H1 (cell line): ENCODE data around the gene PPP1R1B. TPM values are rescaled to one million over a fixed set of nuclear protein-coding genes. Genes with fewer than 3 reads are reported as not detected.

Source experiments
- CTCF ChIA-PET: fragments of 300-600 bp; sonication (Branson Sonifier 250); formaldehyde crosslinking; loops from one replicate; lab custom pipeline; 2021; ENCODE audit not compliant: partially characterized antibody; lab: Charles Lee
- POLR2A ChIA-PET: fragments of 300-600 bp; sonication (Branson Sonifier 250); formaldehyde crosslinking; loops from one replicate; lab custom pipeline; 2021; ENCODE audit warnings: inconsistent platforms; ENCODE audit not compliant: partially characterized antibody; lab: Charles Lee
- DNase-seq, 2 experiments: peaks; one replicate each; pipeline versions ENCODE4 v3.0.0 to v3.0.0-alpha.2; 2010 to 2022; ENCODE audit warnings: low spot score in 2 of 2, low read depth in 1 of 2, mixed read lengths in 1 of 2
- FAIRE-seq: peaks from 2 replicates; lab custom pipeline; 2011; peaks lifted over from hg19 to GRCh38; lab: Jason Lieb, UNC
- H2AFZ ChIP-seq: 2 replicates; pipeline ENCODE4 v1.8.1; 2012; ENCODE audit warnings: low read length, inconsistent platforms
- H2AK5ac ChIP-seq: 2 replicates; pipeline ENCODE4 v1.6.1; 2013; ENCODE audit warnings: low read depth, low read length
- H2BK120ac ChIP-seq: replicated peaks from 2 replicates; pipeline ENCODE3; 2013; ENCODE audit warnings: low read depth, low read length, inconsistent platforms
- H2BK12ac ChIP-seq: 2 replicates; pipeline ENCODE4 v1.6.1; 2013; ENCODE audit warnings: low read depth, low read length
- H2BK15ac ChIP-seq: 2 replicates; pipeline ENCODE4 v1.6.1; 2013; ENCODE audit warnings: low read length
- H2BK20ac ChIP-seq: 2 replicates; pipeline ENCODE4 v1.6.1; 2013; ENCODE audit warnings: low read length
- H2BK5ac ChIP-seq: 2 replicates; pipeline ENCODE4 v1.6.1; 2013; ENCODE audit warnings: low read depth, low read length
- H3K14ac ChIP-seq: 2 replicates; pipeline ENCODE4 v1.6.1; 2013; ENCODE audit warnings: inconsistent platforms; ENCODE audit not compliant: insufficient read length
- H3K18ac ChIP-seq: 2 replicates; pipeline ENCODE4 v1.6.1; 2013; ENCODE audit warnings: low read length; ENCODE audit errors: extremely low read depth
- H3K23ac ChIP-seq: 2 replicates; pipeline ENCODE4 v1.6.1; 2013; ENCODE audit warnings: inconsistent platforms; ENCODE audit not compliant: insufficient read length
- H3K23me2 ChIP-seq: 2 replicates; pipeline ENCODE4 v1.6.1; 2013; ENCODE audit warnings: low read depth, low read length
- H3K27ac ChIP-seq: 2 replicates; pipeline ENCODE4 v1.6.1; 2011; ENCODE audit warnings: low read depth, low read length, inconsistent platforms
- H3K27me3 ChIP-seq, 4 experiments: replicated peaks in 1 of 4; 1 replicate in 1 of 4; 2 replicates in 3 of 4; pipeline versions ENCODE4 v1.6.1 to v1.8.1; 2011 to 2013; ENCODE audit warnings: low read length in 3 of 4, mild to moderate bottlenecking in 3 of 4, inconsistent platforms in 2 of 4, mixed read lengths in 2 of 4, moderate library complexity in 1 of 4; ENCODE audit not compliant: control insufficient read depth in 3 of 4, insufficient read depth in 3 of 4; ENCODE audit errors: extremely low read depth in 1 of 4
- H3K36me3 ChIP-seq, 4 experiments: 2 replicates each; pipeline versions ENCODE4 v1.6.1 to v1.8.1; 2011 to 2013; ENCODE audit warnings: mild to moderate bottlenecking in 4 of 4, low read length in 3 of 4, moderate library complexity in 2 of 4, control low read depth in 1 of 4, inconsistent platforms in 1 of 4; ENCODE audit not compliant: insufficient read depth in 4 of 4, control insufficient read depth in 2 of 4
- H3K4ac ChIP-seq: replicated peaks from 2 replicates; pipeline ENCODE3; 2013; ENCODE audit warnings: low read length, low read depth, mixed read lengths, inconsistent platforms; ENCODE audit not compliant: insufficient read length
- H3K4me1 ChIP-seq, 4 experiments: replicated peaks in 1 of 4; 1 replicate in 1 of 4; 2 replicates in 3 of 4; pipeline versions ENCODE4 v1.6.1 to v1.8.1; 2011 to 2013; ENCODE audit warnings: low read length in 3 of 4, inconsistent platforms in 2 of 4, mixed read lengths in 1 of 4; ENCODE audit not compliant: insufficient read depth in 4 of 4, control insufficient read depth in 3 of 4
- H3K4me2 ChIP-seq, 2 experiments: 2 replicates each; pipeline versions ENCODE4 v1.6.1 to v1.8.1; 2011 to 2013; ENCODE audit warnings: low read depth in 2 of 2, low read length in 2 of 2, control low read depth in 1 of 2, inconsistent platforms in 1 of 2, mild to moderate bottlenecking in 1 of 2; ENCODE audit not compliant: insufficient read depth in 1 of 2
- H3K4me3 ChIP-seq, 4 experiments: fragments of 200-600, 300-600 bp in 1 of 4; sonication (generic), shearing (Covaris generic), sonication (Bioruptor Twin) in 1 of 4; 2 replicates each; pipeline versions ENCODE4 v1.5.1 to v1.8.1; 2011 to 2016; ENCODE audit warnings: low read length in 4 of 4, low read depth in 3 of 4, control low read depth in 2 of 4, inconsistent platforms in 2 of 4, mild to moderate bottlenecking in 2 of 4, mixed read lengths in 1 of 4, moderate library complexity in 1 of 4; ENCODE audit not compliant: insufficient read depth in 2 of 4; ENCODE audit errors: extremely low read depth in 1 of 4
- H3K56ac ChIP-seq: replicated peaks from 2 replicates; pipeline ENCODE3; 2013; ENCODE audit warnings: low read depth, mild to moderate bottlenecking, mixed read lengths, low read length, inconsistent platforms; ENCODE audit not compliant: insufficient read length
- H3K79me1 ChIP-seq: 2 replicates; pipeline ENCODE4 v1.6.1; 2013; ENCODE audit warnings: low read depth, low read length, control low read depth
- H3K79me2 ChIP-seq, 2 experiments: 2 replicates each; pipeline versions ENCODE4 v1.6.1 to v1.8.1; 2012 to 2013; ENCODE audit warnings: low read length in 2 of 2, mild to moderate bottlenecking in 2 of 2, inconsistent platforms in 1 of 2; ENCODE audit not compliant: insufficient read depth in 2 of 2, control insufficient read depth in 1 of 2
- H3K9ac ChIP-seq, 4 experiments: replicated peaks in 1 of 4; 1 replicate in 1 of 4; 2 replicates in 3 of 4; pipeline versions ENCODE4 v1.6.1 to v1.8.1; 2011 to 2013; ENCODE audit warnings: low read depth in 3 of 4, low read length in 3 of 4, control low read depth in 2 of 4, mild to moderate bottlenecking in 2 of 4, moderate library complexity in 2 of 4, inconsistent platforms in 1 of 4; ENCODE audit errors: extremely low read depth in 1 of 4
- H3K9me3 ChIP-seq, 2 experiments: 2 replicates each; pipeline versions ENCODE4 v1.6.1 to v1.8.1; 2012 to 2013; ENCODE audit warnings: mild to moderate bottlenecking in 2 of 2, moderate library complexity in 2 of 2, control low read depth in 1 of 2, inconsistent platforms in 1 of 2, low read depth in 1 of 2, low read length in 1 of 2, mixed read lengths in 1 of 2; ENCODE audit not compliant: insufficient read depth in 2 of 2
- H4K20me1 ChIP-seq, 2 experiments: replicated peaks in 1 of 2; 2 replicates each; pipeline versions ENCODE3 to v1.8.1; 2011 to 2013; ENCODE audit warnings: inconsistent platforms in 2 of 2, low read length in 2 of 2, mild to moderate bottlenecking in 1 of 2; ENCODE audit not compliant: insufficient read depth in 2 of 2, control insufficient read depth in 1 of 2
- H4K5ac ChIP-seq: 2 replicates; pipeline ENCODE4 v1.6.1; 2013; ENCODE audit warnings: low read length, low read depth, mixed read lengths, inconsistent platforms; ENCODE audit not compliant: insufficient read length
- H4K8ac ChIP-seq: 2 replicates; pipeline ENCODE4 v1.8.0; 2013; ENCODE audit warnings: mild to moderate bottlenecking, moderate library complexity, low read length, inconsistent platforms; ENCODE audit not compliant: insufficient read depth; ENCODE audit errors: extremely low read depth
- H4K91ac ChIP-seq: replicated peaks from 2 replicates; pipeline ENCODE3; 2013; ENCODE audit warnings: low read length, mixed read lengths, inconsistent platforms; ENCODE audit not compliant: insufficient read length
- ATF2 ChIP-seq: IDR thresholded peaks from 2 replicates; pipeline ENCODE4 v1.6.1; 2012; ENCODE audit warnings: low read length, inconsistent platforms
- CBX8 ChIP-seq: fragments of 300-800, 300-1000 bp; sonication (generic); IDR thresholded peaks from 2 replicates; pipeline ENCODE4 v1.7.1; 2016; ENCODE audit warnings: low read depth, low read length, borderline replicate concordance
- GTF2F1 ChIP-seq: IDR thresholded peaks from 2 replicates; pipeline ENCODE4 v1.6.1; 2012; ENCODE audit warnings: low read depth, low read length, improper control_type of control experiment, borderline replicate concordance
- HDAC6 ChIP-seq: IDR thresholded peaks from one replicate; pipeline ENCODE4 v1.7.1; 2012; ENCODE audit warnings: low read depth, mild to moderate bottlenecking, inconsistent platforms, low read length, moderate library complexity
- JUND ChIP-seq: IDR thresholded peaks from 2 replicates; pipeline ENCODE4 v1.6.1; 2011; ENCODE audit warnings: mild to moderate bottlenecking, improper control_type of control experiment, low read length
- NANOG ChIP-seq: IDR thresholded peaks from 2 replicates; pipeline ENCODE4 v1.6.1; 2011; ENCODE audit warnings: low read length, low read depth, mild to moderate bottlenecking, inconsistent platforms; ENCODE audit not compliant: insufficient read depth, poor library complexity, severe bottlenecking
- PHF8 ChIP-seq: fragments of 200-600 bp; sonication (generic); conservative IDR thresholded peaks from 2 replicates; pipeline ENCODE4 v1.7.1; 2012; ENCODE audit warnings: low read depth, mild to moderate bottlenecking, inconsistent platforms, low read length, moderate library complexity
- TAF1 ChIP-seq: IDR thresholded peaks from 2 replicates; pipeline ENCODE4 v1.6.1; 2011; ENCODE audit warnings: mild to moderate bottlenecking, low read depth, low read length
- TEAD4 ChIP-seq: IDR thresholded peaks from 2 replicates; pipeline ENCODE4 v1.6.1; 2012; ENCODE audit warnings: low read depth, low read length, inconsistent platforms, mixed read lengths
- whole genome bisulfite sequencing, 2 experiments: shearing (Covaris generic) in 1 of 2; methylation state at CpG; one replicate each; pipeline versions ENCODE4 v1.1.6 to v1.1.7; 2013 to 2015; ENCODE audit warnings: low lambda C conversion rate in 2 of 2, mixed read lengths in 2 of 2, inconsistent platforms in 1 of 2, low coverage in 1 of 2, missing lambda C conversion rate in 1 of 2; ENCODE audit not compliant: insufficient replicate concordance in 2 of 2, insufficient coverage in 1 of 2, insufficient read length in 1 of 2; ENCODE audit errors: extremely low coverage in 1 of 2, missing lambda C conversion rate in 1 of 2; 5-methylcytosine and 5-hydroxymethylcytosine counted together
- polyA plus RNA-seq, 7 experiments: library from polyadenylated mRNA; depleted of rRNA in 3 of 7; stranded (reverse) in 5 of 7; unstranded in 2 of 7; fragments of >200 nt in 5 of 7; fragments of 200-250 nt in 2 of 7; gene quantifications; 1 replicate in 5 of 7; 2 replicates in 1 of 7; 4 replicates in 1 of 7; pipeline versions ENCODE4 v1.2.1 to v1.2.3, GENCODE V29; 2011 to 2013; ENCODE audit warnings: missing spikeins in 2 of 7, mixed read lengths in 2 of 7
- total RNA-seq: library from RNA; stranded (reverse); fragmentation: NEBNext Ultra II Directional; extraction: Animal tissue kit (Norgen Biotek cat#: 25700); gene quantifications from 2 replicates; pipeline ENCODE4 v1.2.1, GENCODE V29; 2021

The PPP1R1B gene
- total and polyA plus RNA-seq, 2 of the 8 experiments (the other 6 are each of a cell fraction or from before 2014, with no cell fraction given), result 10.7 to 22.3 TPM

- Histone ChIP-seq H3K27ac (no peak overlapping the region), H3K36me3 (peaks cover 0 to 3% (median 0%) of the 10 kb centered on the region in 4 experiments; a peak in 1 of 8 replicates), H2BK15ac (0 out of 2 replicates have a peak overlapping the region, but pooled peaks have one; percentile 72), H3K18ac (no peak overlapping the region; the same call in 1 of the 2 replicates), H3K23me2 (peaks cover 3% of the 10 kb centered on the region; the same call in 1 of the 2 replicates), H3K4ac (no peak overlapping the region), H3K23ac (no peak overlapping the region), H2BK5ac (no peak overlapping the region), H4K91ac (peak overlapping the region; percentile 37), H3K4me2 (no peak overlapping the region), H4K20me1 (peaks cover 0 to 2% of the 10 kb centered on the region in 2 experiments), H4K8ac (no peak overlapping the region), H3K4me1 (peaks cover 0 to 15% (median 7%) of the 10 kb centered on the region in 4 experiments; a peak in 6 of 7 replicates), H3K27me3 (peaks cover 0 to 15% (median 2%) of the 10 kb centered on the region in 4 experiments; a peak in 3 of 7 replicates), H3K14ac (no peak overlapping the region), H2BK20ac (no peak overlapping the region), H3K79me1 (no peaks in the 10 kb centered on the region), H2BK120ac (no peak overlapping the region), H3K79me2 (no peaks in the 10 kb centered on the region), H4K5ac (no peak overlapping the region), H2AK5ac (no peak overlapping the region), H3K56ac (no peak overlapping the region), H3K9me3 (no peaks in the 10 kb centered on the region), H2BK12ac (peak overlapping the region; percentile 68; the same call in 1 of the 2 replicates), H3K9ac (no peak overlapping the region), H3K4me3 (no peak overlapping the region), H2AFZ (no peak overlapping the region)
- FAIRE-seq (no peak), DNase-seq (no peak)
- CTCF ChIA-PET, result interaction anchor here (0.6 to 52.4 kb wide), 13 partner anchors 9 to 137 kb away, joined by 3 to 1885 read pairs (median 10); partner anchors contain the start of genes ERBB2, MIEN1, PGAP3 and PPP1R1B
- WGBS, 2 experiments, result 83% methylated on average over 13 of the region's 13 CpGs; no CpG with 5 or more reads in 1 of the 2 experiments
- POLR2A ChIA-PET, result interaction anchor here (0.6 to 38.1 kb wide), 7 partner anchors 2 to 56 kb away, joined by 3 to 708 read pairs (median 4); partner anchors contain the start of genes ERBB2, PGAP3, PNMT and TCAP
- TF ChIP-seq JUND, result no peak
- TF ChIP-seq CBX8, result no peak
- no peak for TF ChIP-seq TEAD4
- TF ChIP-seq PHF8, result no peak
- TF ChIP-seq ATF2, result no peak
- no peak for TF ChIP-seq TAF1
- no peak for TF ChIP-seq HDAC6
- TF ChIP-seq GTF2F1, result no peak
- TF ChIP-seq NANOG, result no peak
These were observed 46.8 kb downstream of the PPP1R1B start for GRCh38 chr17:39673335-39674081.
